H1 (cell line): ENCODE measurements around the gene UBAP2L. TPM values are rescaled to one million over a fixed set of nuclear protein-coding genes. Genes with fewer than 3 reads are reported as not detected.

Experiments used
- BCL11A ChIP-seq, 2 experiments: IDR thresholded peaks; one replicate each; pipeline ENCODE4 v1.6.1; 2011; ENCODE audit warnings: low read depth in 2 of 2, low read length in 2 of 2, mild to moderate bottlenecking in 2 of 2
- CBX5 ChIP-seq: fragments of 300-800, 300-1000 bp; sonication (generic); IDR thresholded peaks from 2 replicates; pipeline ENCODE4 v1.7.1; 2016; ENCODE audit warnings: antibody characterized with exemption, low read length, low read depth
- NRF1 ChIP-seq: IDR thresholded peaks from 2 replicates; pipeline ENCODE4 v1.6.1; 2011; ENCODE audit warnings: mild to moderate bottlenecking, low read depth, low read length, improper control_type of control experiment
- RAD21 ChIP-seq, 2 experiments: IDR thresholded peaks in 1 of 2; conservative IDR thresholded peaks in 1 of 2; 2 replicates each; pipeline ENCODE4 v1.6.1; 2011; ENCODE audit warnings: low read depth in 2 of 2, low read length in 2 of 2, improper control_type of control experiment in 1 of 2, inconsistent platforms in 1 of 2, mild to moderate bottlenecking in 1 of 2, moderate library complexity in 1 of 2
- polyA plus RNA-seq, 7 experiments: library from polyadenylated mRNA; depleted of rRNA in 3 of 7; stranded (reverse) in 5 of 7; unstranded in 2 of 7; fragments of >200 nt in 5 of 7; fragments of 200-250 nt in 2 of 7; gene quantifications; 1 replicate in 5 of 7; 2 replicates in 1 of 7; 4 replicates in 1 of 7; pipeline versions ENCODE4 v1.2.1 to v1.2.3, GENCODE V29; 2011 to 2013; ENCODE audit warnings: missing spikeins in 2 of 7, mixed read lengths in 2 of 7
- total RNA-seq: library from RNA; stranded (reverse); fragmentation: NEBNext Ultra II Directional; extraction: Animal tissue kit (Norgen Biotek cat#: 25700); gene quantifications from 2 replicates; pipeline ENCODE4 v1.2.1, GENCODE V29; 2021
- TF ChIP-seq, protein P1 (sequence below): fragments of 300-600 bp; sonication (generic); IDR thresholded peaks from 2 replicates; pipeline ENCODE4 v1.7.1; 2012; ENCODE audit warnings: low read length, moderate library complexity, mild to moderate bottlenecking, inconsistent platforms; ENCODE audit not compliant: insufficient replicate concordance
- TF ChIP-seq, protein P2 (sequence below): IDR thresholded peaks from 2 replicates; pipeline ENCODE4 v1.6.1; 2012; ENCODE audit warnings: inconsistent platforms

The UBAP2L gene
- total and polyA plus RNA-seq, 2 of the 8 experiments (the other 6 are each of a cell fraction or from before 2014, with no cell fraction given): 254 to 349 TPM

DNA sequence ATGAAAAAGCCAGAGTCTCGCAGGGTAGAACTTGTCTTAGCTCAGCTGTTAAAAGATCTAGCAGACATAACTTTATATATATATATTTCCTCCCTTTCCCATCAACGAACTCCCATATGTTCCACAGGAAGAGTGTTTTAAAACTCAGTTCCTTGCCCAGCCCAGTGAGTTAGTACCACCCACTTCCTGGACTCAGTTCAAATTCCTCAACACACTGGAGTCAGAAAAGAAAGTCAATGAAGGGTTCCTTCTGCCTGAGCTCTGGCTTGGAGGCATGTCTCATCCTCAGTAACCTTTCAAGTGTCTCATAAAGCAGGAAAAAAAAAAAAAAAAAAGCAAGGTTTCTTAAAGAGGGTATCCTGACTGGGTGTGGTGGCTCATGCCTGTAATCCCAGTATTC, 44.4 kb upstream of the UBAP2L start (continued):
- TF ChIP-seq, protein P1, sequence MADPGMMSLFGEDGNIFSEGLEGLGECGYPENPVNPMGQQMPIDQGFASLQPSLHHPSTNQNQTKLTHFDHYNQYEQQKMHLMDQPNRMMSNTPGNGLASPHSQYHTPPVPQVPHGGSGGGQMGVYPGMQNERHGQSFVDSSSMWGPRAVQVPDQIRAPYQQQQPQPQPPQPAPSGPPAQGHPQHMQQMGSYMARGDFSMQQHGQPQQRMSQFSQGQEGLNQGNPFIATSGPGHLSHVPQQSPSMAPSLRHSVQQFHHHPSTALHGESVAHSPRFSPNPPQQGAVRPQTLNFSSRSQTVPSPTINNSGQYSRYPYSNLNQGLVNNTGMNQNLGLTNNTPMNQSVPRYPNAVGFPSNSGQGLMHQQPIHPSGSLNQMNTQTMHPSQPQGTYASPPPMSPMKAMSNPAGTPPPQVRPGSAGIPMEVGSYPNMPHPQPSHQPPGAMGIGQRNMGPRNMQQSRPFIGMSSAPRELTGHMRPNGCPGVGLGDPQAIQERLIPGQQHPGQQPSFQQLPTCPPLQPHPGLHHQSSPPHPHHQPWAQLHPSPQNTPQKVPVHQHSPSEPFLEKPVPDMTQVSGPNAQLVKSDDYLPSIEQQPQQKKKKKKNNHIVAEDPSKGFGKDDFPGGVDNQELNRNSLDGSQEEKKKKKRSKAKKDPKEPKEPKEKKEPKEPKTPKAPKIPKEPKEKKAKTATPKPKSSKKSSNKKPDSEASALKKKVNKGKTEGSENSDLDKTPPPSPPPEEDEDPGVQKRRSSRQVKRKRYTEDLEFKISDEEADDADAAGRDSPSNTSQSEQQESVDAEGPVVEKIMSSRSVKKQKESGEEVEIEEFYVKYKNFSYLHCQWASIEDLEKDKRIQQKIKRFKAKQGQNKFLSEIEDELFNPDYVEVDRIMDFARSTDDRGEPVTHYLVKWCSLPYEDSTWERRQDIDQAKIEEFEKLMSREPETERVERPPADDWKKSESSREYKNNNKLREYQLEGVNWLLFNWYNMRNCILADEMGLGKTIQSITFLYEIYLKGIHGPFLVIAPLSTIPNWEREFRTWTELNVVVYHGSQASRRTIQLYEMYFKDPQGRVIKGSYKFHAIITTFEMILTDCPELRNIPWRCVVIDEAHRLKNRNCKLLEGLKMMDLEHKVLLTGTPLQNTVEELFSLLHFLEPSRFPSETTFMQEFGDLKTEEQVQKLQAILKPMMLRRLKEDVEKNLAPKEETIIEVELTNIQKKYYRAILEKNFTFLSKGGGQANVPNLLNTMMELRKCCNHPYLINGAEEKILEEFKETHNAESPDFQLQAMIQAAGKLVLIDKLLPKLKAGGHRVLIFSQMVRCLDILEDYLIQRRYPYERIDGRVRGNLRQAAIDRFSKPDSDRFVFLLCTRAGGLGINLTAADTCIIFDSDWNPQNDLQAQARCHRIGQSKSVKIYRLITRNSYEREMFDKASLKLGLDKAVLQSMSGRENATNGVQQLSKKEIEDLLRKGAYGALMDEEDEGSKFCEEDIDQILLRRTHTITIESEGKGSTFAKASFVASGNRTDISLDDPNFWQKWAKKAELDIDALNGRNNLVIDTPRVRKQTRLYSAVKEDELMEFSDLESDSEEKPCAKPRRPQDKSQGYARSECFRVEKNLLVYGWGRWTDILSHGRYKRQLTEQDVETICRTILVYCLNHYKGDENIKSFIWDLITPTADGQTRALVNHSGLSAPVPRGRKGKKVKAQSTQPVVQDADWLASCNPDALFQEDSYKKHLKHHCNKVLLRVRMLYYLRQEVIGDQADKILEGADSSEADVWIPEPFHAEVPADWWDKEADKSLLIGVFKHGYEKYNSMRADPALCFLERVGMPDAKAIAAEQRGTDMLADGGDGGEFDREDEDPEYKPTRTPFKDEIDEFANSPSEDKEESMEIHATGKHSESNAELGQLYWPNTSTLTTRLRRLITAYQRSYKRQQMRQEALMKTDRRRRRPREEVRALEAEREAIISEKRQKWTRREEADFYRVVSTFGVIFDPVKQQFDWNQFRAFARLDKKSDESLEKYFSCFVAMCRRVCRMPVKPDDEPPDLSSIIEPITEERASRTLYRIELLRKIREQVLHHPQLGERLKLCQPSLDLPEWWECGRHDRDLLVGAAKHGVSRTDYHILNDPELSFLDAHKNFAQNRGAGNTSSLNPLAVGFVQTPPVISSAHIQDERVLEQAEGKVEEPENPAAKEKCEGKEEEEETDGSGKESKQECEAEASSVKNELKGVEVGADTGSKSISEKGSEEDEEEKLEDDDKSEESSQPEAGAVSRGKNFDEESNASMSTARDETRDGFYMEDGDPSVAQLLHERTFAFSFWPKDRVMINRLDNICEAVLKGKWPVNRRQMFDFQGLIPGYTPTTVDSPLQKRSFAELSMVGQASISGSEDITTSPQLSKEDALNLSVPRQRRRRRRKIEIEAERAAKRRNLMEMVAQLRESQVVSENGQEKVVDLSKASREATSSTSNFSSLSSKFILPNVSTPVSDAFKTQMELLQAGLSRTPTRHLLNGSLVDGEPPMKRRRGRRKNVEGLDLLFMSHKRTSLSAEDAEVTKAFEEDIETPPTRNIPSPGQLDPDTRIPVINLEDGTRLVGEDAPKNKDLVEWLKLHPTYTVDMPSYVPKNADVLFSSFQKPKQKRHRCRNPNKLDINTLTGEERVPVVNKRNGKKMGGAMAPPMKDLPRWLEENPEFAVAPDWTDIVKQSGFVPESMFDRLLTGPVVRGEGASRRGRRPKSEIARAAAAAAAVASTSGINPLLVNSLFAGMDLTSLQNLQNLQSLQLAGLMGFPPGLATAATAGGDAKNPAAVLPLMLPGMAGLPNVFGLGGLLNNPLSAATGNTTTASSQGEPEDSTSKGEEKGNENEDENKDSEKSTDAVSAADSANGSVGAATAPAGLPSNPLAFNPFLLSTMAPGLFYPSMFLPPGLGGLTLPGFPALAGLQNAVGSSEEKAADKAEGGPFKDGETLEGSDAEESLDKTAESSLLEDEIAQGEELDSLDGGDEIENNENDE: no peak
- TF ChIP-seq, protein P2, sequence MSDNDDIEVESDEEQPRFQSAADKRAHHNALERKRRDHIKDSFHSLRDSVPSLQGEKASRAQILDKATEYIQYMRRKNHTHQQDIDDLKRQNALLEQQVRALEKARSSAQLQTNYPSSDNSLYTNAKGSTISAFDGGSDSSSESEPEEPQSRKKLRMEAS: no peak
- TF ChIP-seq BCL11A (IDR thresholded peaks at IDR 0.05; ENCODE audit: low read depth in 2 of 2, low read length in 2 of 2) (no peak), RAD21 (IDR thresholded peaks at IDR 0.05 in 1 of 2, conservative IDR thresholded peaks at IDR 0.05 in 1 of 2; ENCODE audit: low read depth in 2 of 2, low read length in 2 of 2) (no peak), CBX5 (no peak), NRF1 (no peak)
